Mesothelial cell of epicardium (in vitro differentiated cells): ENCODE results near the gene USP6NL. TPM values are rescaled to one million over a fixed set of nuclear protein-coding genes. Genes with fewer than 3 reads are reported as not detected.

Source experiments
- DNase-seq, 2 experiments: peaks; one replicate each; pipeline ENCODE4 v3.0.0; 2021; ENCODE audit warnings: low spot score in 2 of 2; ENCODE audit not compliant: unreplicated experiment in 2 of 2
- H3K27ac Mint-ChIP-seq: 2 replicates; pipeline ENCODE4 v1.8.0; 2021; ENCODE audit warnings: mixed read lengths
- H3K27me3 Mint-ChIP-seq: 2 replicates; pipeline ENCODE4 v1.8.0; 2021; ENCODE audit warnings: low read depth, mixed read lengths
- H3K36me3 Mint-ChIP-seq: 2 replicates; pipeline ENCODE4 v1.8.0; 2021; ENCODE audit warnings: mixed read lengths
- H3K4me1 Mint-ChIP-seq: 2 replicates; pipeline ENCODE4 v1.8.0; 2021; ENCODE audit warnings: mixed read lengths
- H3K4me3 Mint-ChIP-seq: 2 replicates; pipeline ENCODE4 v1.8.0; 2021; ENCODE audit warnings: mild to moderate bottlenecking, moderate library complexity, mixed read lengths
- H3K9me3 Mint-ChIP-seq: 2 replicates; pipeline ENCODE4 v1.8.0; 2021; ENCODE audit warnings: mixed read lengths
- CTCF ChIP-seq: fragments of 200-600 bp; sonication (generic); IDR thresholded peaks from one replicate; pipeline ENCODE4 v1.5.0; 2021; ENCODE audit warnings: antibody characterized with exemption; ENCODE audit not compliant: unreplicated experiment
- total RNA-seq: library from RNA; stranded (reverse); gene quantifications from 3 replicates; pipeline ENCODE4 v1.2.1, GENCODE V29; 2021

USP6NL gene
- total RNA-seq, 1 donor from 2014 or later: 35.8 TPM

GRCh38 chr10:11511321-11511720, 100.1 kb downstream of the USP6NL start:
- Mint-ChIP-seq H3K4me3 (no peak overlapping the region), H3K9me3 (no peaks in the 10 kb centered on the region), H3K27ac (no peak overlapping the region), H3K4me1 (peaks cover 11% of the 10 kb centered on the region), H3K27me3 (no peaks in the 10 kb centered on the region), H3K36me3 (peaks cover 15% of the 10 kb centered on the region)
- DNase-seq: no peak
- no peak for TF ChIP-seq CTCF

DNA sequence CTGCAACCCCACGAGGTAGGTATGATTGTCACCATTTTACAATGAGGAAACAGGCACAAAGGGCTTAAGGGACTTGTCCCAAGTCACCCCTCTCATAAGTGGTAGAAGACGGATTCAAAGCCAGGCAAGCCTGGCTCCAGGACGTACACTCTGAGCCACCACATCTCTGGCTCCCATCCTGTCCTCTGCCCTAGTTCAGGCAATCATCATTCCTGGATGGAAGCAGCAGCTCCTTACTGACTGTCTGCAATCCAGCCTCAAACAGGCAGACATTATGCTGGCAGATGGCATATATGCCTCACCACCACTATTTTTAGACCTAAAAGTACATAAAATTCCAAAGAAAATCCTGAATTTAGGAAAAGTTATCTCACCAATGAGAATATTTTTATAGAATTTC, 100.7 kb downstream of the USP6NL start:
- Mint-ChIP-seq H3K4me1 (peaks cover 8% of the 10 kb centered on the region), H3K36me3 (peaks cover 15% of the 10 kb centered on the region), H3K4me3 (no peak overlapping the region), H3K9me3 (no peaks in the 10 kb centered on the region), H3K27me3 (no peaks in the 10 kb centered on the region), H3K27ac (no peak overlapping the region)
- no peak for DNase-seq
- no peak for TF ChIP-seq CTCF

- Mint-ChIP-seq H3K4me1 (peaks cover 8% of the 10 kb centered on the region), H3K27ac (no peak overlapping the region), H3K36me3 (peaks cover 15% of the 10 kb centered on the region), H3K27me3 (no peaks in the 10 kb centered on the region), H3K9me3 (no peaks in the 10 kb centered on the region), H3K4me3 (no peak overlapping the region)
- no peak for DNase-seq
- no peak for TF ChIP-seq CTCF
These were observed 101.2 kb downstream of the USP6NL start for GRCh38 chr10:11510281-11510680.

- no peak overlapping the region for H3K4me3 Mint-ChIP-seq
- DNase-seq: no peak
- H3K4me1 Mint-ChIP-seq: peaks cover 8% of the 10 kb centered on the region
- no peak overlapping the region for H3K27ac Mint-ChIP-seq
- H3K36me3 Mint-ChIP-seq: peaks cover 15% of the 10 kb centered on the region
- no peaks in the 10 kb centered on the region for H3K27me3 Mint-ChIP-seq
- TF ChIP-seq CTCF: no peak
- no peaks in the 10 kb centered on the region for H3K9me3 Mint-ChIP-seq
These were observed 102.4 kb downstream of the USP6NL start for GRCh38 chr10:11509036-11509435.

GRCh38 chr10:11506247-11506789, 105.1 kb downstream of the USP6NL start:
- peaks cover 20% of the 10 kb centered on the region for H3K36me3 Mint-ChIP-seq
- DNase-seq: no peak
- no peak overlapping the region for H3K4me3 Mint-ChIP-seq
- no peaks in the 10 kb centered on the region for H3K27me3 Mint-ChIP-seq
- H3K9me3 Mint-ChIP-seq: no peaks in the 10 kb centered on the region
- H3K4me1 Mint-ChIP-seq: peaks cover 2% of the 10 kb centered on the region
- no peak for TF ChIP-seq CTCF
- H3K27ac Mint-ChIP-seq: no peak overlapping the region

DNA sequence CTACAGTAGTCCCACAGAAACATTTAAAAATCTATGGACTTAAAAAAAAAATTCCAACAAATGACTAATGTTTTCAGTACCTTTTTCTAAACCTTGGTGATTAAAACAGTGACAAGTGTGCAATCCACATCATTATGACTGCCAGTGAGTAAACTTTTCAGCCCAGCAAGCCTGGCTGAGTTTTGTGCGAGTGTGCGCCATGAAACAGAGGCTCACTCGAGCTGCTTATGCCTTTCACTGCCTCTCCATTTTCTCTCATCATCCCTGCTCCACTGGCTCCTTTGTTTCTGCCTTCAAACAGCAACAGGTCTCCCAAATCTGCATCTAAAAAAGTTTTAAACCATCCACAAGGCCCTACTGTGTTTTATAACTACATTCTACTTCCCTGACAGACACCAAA, 105.8 kb downstream of the USP6NL start:
- Mint-ChIP-seq H3K4me3 (no peak overlapping the region), H3K9me3 (no peaks in the 10 kb centered on the region), H3K36me3 (peaks cover 20% of the 10 kb centered on the region), H3K27me3 (no peaks in the 10 kb centered on the region), H3K27ac (no peak overlapping the region), H3K4me1 (no peaks in the 10 kb centered on the region)
- no peak for DNase-seq
- no peak for TF ChIP-seq CTCF
